ENCODE measurements around the gene GPC6. TPM values are rescaled to one million over a fixed set of nuclear protein-coding genes. Genes with fewer than 3 reads are reported as not detected.
"Not testable (repeated sequence)": the region's sequence is repeated elsewhere in the genome, so short reads cannot be mapped to it uniquely, and the experiment has no call there.

GPC6 gene
- polyA plus RNA-seq, 1 of the 3 experiments (the other 2 are of a cell fraction), result 6.7 TPM

DNA sequence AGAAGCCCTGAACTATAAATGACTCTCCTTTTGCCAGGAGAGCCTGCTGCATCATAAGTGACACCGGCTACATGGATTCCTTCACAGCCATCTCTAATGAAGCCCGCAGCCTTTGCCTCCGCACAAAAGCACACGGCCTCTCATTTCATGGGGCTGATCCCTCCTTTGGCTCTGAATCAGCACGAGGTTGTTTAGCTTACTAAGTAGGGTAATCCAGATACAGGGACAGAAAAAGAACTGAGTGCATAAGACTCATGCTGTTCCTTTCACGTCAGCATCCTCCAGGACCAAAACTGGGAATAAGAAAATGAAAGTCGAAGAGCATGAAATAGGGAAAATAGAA is 1116.6 kb downstream of the GPC6 start:
- Histone ChIP-seq H3K4me2 (no peak overlapping the region), H3K4me1 (ENCODE audit: control insufficient read depth in 1 of 2, insufficient read depth in 2 of 2, low read depth in 1 of 2, low read length in 1 of 2) (peaks cover 22 to 33% of the 10 kb centered on the region in 2 experiments), H4K20me1 (ENCODE audit: insufficient read depth) (no peaks in the 10 kb centered on the region), H2AFZ (ENCODE audit: low read depth) (0 out of 2 replicates have a peak overlapping the region, but pooled peaks have one; percentile 20), H3K27ac (ENCODE audit: low read depth in 2 of 2, low read length in 1 of 2) (no peak overlapping the region), H3K9ac (no peak overlapping the region), H3K79me2 (ENCODE audit: insufficient read depth) (no peaks in the 10 kb centered on the region), H3F3A (replicated peaks; ENCODE audit: insufficient read depth) (peaks cover 4% of the 10 kb centered on the region), H3K9me2 (no peaks in the 10 kb centered on the region), H3K9me3 (no peaks in the 10 kb centered on the region), H3K4me3 (ENCODE audit: low read depth in 2 of 2, low read length in 1 of 2) (no peak overlapping the region), H3K36me3 (replicated peaks in 1 of 2; ENCODE audit: control insufficient read depth in 1 of 2, insufficient read depth in 2 of 2, low read length in 1 of 2) (no peaks in the 10 kb centered on the region), H3K27me3 (ENCODE audit: insufficient read depth) (no peaks in the 10 kb centered on the region)
- CTCF ChIA-PET, result interaction anchor here (0.7 kb wide), 1 partner anchor 10 kb away, joined by 3 read pairs; no protein-coding TSS in a partner anchor
- 80% methylated on average over 7 of the region's 7 CpGs for WGBS (ENCODE audit: low lambda C conversion rate)
- no peak for TF ChIP-seq GATA2 (CRISPR knock-in tag; IDR thresholded peaks at IDR 0.05)
- no peak for TF ChIP-seq EP300 (IDR thresholded peaks at IDR 0.05; ENCODE audit: borderline replicate concordance in 1 of 2, low read depth in 1 of 2, low read length in 1 of 2)
- TF ChIP-seq FOXJ3 (CRISPR knock-in tag; IDR thresholded peaks at IDR 0.05), result no peak
- no peak for TF ChIP-seq ELF1 (IDR thresholded peaks at IDR 0.05)
- TF ChIP-seq, protein P1, sequence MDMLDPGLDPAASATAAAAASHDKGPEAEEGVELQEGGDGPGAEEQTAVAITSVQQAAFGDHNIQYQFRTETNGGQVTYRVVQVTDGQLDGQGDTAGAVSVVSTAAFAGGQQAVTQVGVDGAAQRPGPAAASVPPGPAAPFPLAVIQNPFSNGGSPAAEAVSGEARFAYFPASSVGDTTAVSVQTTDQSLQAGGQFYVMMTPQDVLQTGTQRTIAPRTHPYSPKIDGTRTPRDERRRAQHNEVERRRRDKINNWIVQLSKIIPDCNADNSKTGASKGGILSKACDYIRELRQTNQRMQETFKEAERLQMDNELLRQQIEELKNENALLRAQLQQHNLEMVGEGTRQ (IDR thresholded peaks at IDR 0.05; ENCODE audit: borderline replicate concordance, low read depth, low read length), result no peak
- no peak for TF ChIP-seq FOXM1 (IDR thresholded peaks at IDR 0.05; ENCODE audit: low read depth)
- no peak for TF ChIP-seq GABPA (IDR thresholded peaks at IDR 0.05; ENCODE audit: low read depth)
- TF ChIP-seq MEF2A (IDR thresholded peaks at IDR 0.05; ENCODE audit: borderline replicate concordance, low read depth), result no peak
- TF ChIP-seq MXI1 (IDR thresholded peaks at IDR 0.05; ENCODE audit: low read depth, low read length), result no peak
- no peak for TF ChIP-seq CHD2 (IDR thresholded peaks at IDR 0.05; ENCODE audit: low read length, partially characterized antibody)
- no peak for TF ChIP-seq SIN3A (IDR thresholded peaks at IDR 0.05; ENCODE audit: borderline replicate concordance, low read depth, low read length)
- TF ChIP-seq RXRA (IDR thresholded peaks at IDR 0.05; ENCODE audit: borderline replicate concordance, low read depth), result no peak
- no peak for TF ChIP-seq JUND (IDR thresholded peaks at IDR 0.05)
- no peak for TF ChIP-seq TCF12 (IDR thresholded peaks at IDR 0.05)
- TF ChIP-seq RCOR1 (IDR thresholded peaks at IDR 0.05; ENCODE audit: low read length), result no peak
- no peak for TF ChIP-seq NFIC (IDR thresholded peaks at IDR 0.05; ENCODE audit: borderline replicate concordance)
- no peak for TF ChIP-seq TAF1 (IDR thresholded peaks at IDR 0.05; ENCODE audit: borderline replicate concordance, low read depth, low read length)
- POLR2A ChIA-PET, result no interaction called here
- no peak for DNase-seq

DNA sequence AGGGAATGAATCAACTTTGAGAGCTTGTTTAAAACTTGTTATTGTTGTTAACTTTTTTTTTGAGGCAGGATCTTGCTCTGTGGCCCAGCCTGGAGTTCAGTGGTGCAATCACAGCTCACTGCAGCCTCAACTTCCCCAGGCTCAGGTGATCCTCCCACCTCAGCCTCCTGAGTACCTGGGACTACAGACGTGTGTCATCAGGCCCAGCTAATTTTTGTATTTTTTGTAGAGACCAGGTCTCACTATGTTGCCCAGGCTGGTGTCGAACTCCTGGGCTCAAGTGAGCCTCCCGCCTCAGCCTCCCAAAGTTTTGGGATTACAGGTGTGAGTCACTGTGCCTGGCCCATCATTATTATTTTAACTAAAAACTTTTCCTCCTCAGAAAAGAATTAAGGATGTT is 1117.1 kb downstream of the GPC6 start:
- H3K4me3 ChIP-seq (ENCODE audit: low read depth in 2 of 2, low read length in 1 of 2); H3K9me3 ChIP-seq; H3K27ac ChIP-seq (ENCODE audit: low read depth in 2 of 2, low read length in 1 of 2); DNase-seq; H3K9me2 ChIP-seq; H3K9ac ChIP-seq; H4K20me1 ChIP-seq (ENCODE audit: insufficient read depth); H3F3A ChIP-seq (replicated peaks; ENCODE audit: insufficient read depth); H3K27me3 ChIP-seq (ENCODE audit: insufficient read depth); H3K79me2 ChIP-seq (ENCODE audit: insufficient read depth); POLR2A ChIA-PET; H3K4me2 ChIP-seq; H2AFZ ChIP-seq (ENCODE audit: low read depth); H3K36me3 ChIP-seq (replicated peaks in 1 of 2; ENCODE audit: control insufficient read depth in 1 of 2, insufficient read depth in 2 of 2, low read length in 1 of 2): not testable (repeated sequence)
- WGBS (ENCODE audit: low lambda C conversion rate), result 96% methylated on average over 3 of the region's 3 CpGs
- CTCF ChIA-PET, result interaction anchor here (0.7 kb wide), 1 partner anchor 9 kb away, joined by 3 read pairs; no protein-coding TSS in a partner anchor
- H3K4me1 ChIP-seq (ENCODE audit: control insufficient read depth in 1 of 2, insufficient read depth in 2 of 2, low read depth in 1 of 2, low read length in 1 of 2), result peaks cover 22 to 33% of the 10 kb centered on the region in 2 experiments
